Measurements from ENCODE around the gene BCL2A1.

Gene BCL2A1

GRCh38 chr15:79914728-79915127, 56.3 kb downstream of the BCL2A1 start:
- no peak for DNase-seq (ENCODE audit: low read depth)
- no peak overlapping the region for H3K4me3 ChIP-seq (replicated peaks; ENCODE audit: low read depth, low read length)
- TF ChIP-seq, protein P1, sequence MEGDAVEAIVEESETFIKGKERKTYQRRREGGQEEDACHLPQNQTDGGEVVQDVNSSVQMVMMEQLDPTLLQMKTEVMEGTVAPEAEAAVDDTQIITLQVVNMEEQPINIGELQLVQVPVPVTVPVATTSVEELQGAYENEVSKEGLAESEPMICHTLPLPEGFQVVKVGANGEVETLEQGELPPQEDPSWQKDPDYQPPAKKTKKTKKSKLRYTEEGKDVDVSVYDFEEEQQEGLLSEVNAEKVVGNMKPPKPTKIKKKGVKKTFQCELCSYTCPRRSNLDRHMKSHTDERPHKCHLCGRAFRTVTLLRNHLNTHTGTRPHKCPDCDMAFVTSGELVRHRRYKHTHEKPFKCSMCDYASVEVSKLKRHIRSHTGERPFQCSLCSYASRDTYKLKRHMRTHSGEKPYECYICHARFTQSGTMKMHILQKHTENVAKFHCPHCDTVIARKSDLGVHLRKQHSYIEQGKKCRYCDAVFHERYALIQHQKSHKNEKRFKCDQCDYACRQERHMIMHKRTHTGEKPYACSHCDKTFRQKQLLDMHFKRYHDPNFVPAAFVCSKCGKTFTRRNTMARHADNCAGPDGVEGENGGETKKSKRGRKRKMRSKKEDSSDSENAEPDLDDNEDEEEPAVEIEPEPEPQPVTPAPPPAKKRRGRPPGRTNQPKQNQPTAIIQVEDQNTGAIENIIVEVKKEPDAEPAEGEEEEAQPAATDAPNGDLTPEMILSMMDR (IDR thresholded peaks at IDR 0.05; ENCODE audit: low read length, missing control alignments) = no peak
